ENCODE data around the gene FAM90A26.
"Not testable (repeated sequence)": the region's sequence is repeated elsewhere in the genome, so short reads cannot be mapped to it uniquely, and the experiment has no call there.

FAM90A26 gene

GRCh38 chr4:9165990-9166389 lies 4.2 kb upstream of the FAM90A26 start:
- not testable (repeated sequence) for DNase-seq

DNA sequence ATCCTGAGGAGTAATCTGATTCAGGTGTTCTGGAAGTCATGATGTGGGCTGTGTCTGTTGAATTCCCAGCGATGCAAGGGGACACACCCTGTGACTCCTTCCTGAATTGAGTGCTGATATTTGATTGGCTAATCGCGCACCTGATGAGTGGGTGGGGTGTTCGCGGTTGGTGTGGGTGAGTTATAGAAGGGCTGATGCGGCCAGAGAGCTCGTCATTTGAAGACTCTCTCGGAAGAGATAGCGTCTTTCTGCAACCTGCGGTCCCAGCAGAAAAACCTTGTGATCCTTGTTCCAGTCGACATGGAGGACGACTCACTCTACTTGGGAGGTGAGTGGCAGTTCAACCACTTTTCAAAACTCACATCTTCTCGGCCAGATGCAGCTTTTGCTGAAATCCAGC lies 40.1 kb downstream of the FAM90A26 start, which contains the start of gene USP17L10:
TSS of gene USP17L10 (plus strand) at position 301 of the 400 bp plus-strand sequence. CDS start at position 301, 0 bp downstream.
- DNase-seq, result not testable (repeated sequence)

- not testable (repeated sequence) for DNase-seq
Measured at GRCh38 chr4:9214701-9215100, 44.5 kb downstream of the FAM90A26 start.

- DNase-seq, result not testable (repeated sequence)
Measured at GRCh38 chr4:9215105-9215504, 44.9 kb downstream of the FAM90A26 start, which contains the start of gene USP17L11. Gene USP17L11, plus strand, starts transcription at chr4:9215405. Its CDS starts 0 bp downstream, at chr4:9215405.

- DNase-seq, result not testable (repeated sequence)
Measured at GRCh38 chr4:9219852-9220251, 49.6 kb downstream of the FAM90A26 start, which contains the start of gene USP17L12. Gene USP17L12, plus strand, starts transcription at chr4:9220152. Its CDS starts 0 bp downstream, at chr4:9220152.

GRCh38 chr4:9224596-9224995 lies 54.4 kb downstream of the FAM90A26 start, which contains the start of gene USP17L13:
Gene USP17L13, plus strand, starts transcription at chr4:9224896. Its CDS starts 0 bp downstream, at chr4:9224896.
- DNase-seq, result not testable (repeated sequence)

All from right hindlimb (tissue), 1 donor.